Mesenchymal stem cell (in vitro differentiated cells and primary cell): Measurements from ENCODE around the gene HOXC10.

Experiments used
- DNase-seq: peaks from one replicate; pipeline ENCODE4 v3.0.0-alpha.2; 2013
- H2AFZ ChIP-seq: one replicate; pipeline ENCODE4 v1.6.1; 2013; ENCODE audit warnings: low read depth, mild to moderate bottlenecking, control low read depth, inconsistent platforms, low read length, moderate library complexity
- H2AK5ac ChIP-seq: 2 replicates; pipeline ENCODE4 v1.6.1; 2013; ENCODE audit warnings: low read length, moderate library complexity, mild to moderate bottlenecking, inconsistent platforms; ENCODE audit not compliant: severe bottlenecking
- H2BK120ac ChIP-seq: one replicate; pipeline ENCODE4 v1.6.1; 2013; ENCODE audit warnings: low read depth, mild to moderate bottlenecking, inconsistent platforms, low read length, moderate library complexity
- H2BK12ac ChIP-seq, 2 experiments: one replicate each; pipeline ENCODE4 v1.6.1; 2013; ENCODE audit warnings: inconsistent platforms in 2 of 2, low read length in 2 of 2, mild to moderate bottlenecking in 2 of 2, moderate library complexity in 2 of 2, control low read depth in 1 of 2
- H2BK15ac ChIP-seq: one replicate; pipeline ENCODE4 v1.6.1; 2013; ENCODE audit warnings: mild to moderate bottlenecking, low read depth, inconsistent platforms; ENCODE audit not compliant: poor library complexity, severe bottlenecking
- H2BK5ac ChIP-seq: 2 replicates; pipeline ENCODE4 v1.6.1; 2013; ENCODE audit warnings: low read depth, mild to moderate bottlenecking, low read length, control low read depth, inconsistent platforms; ENCODE audit not compliant: poor library complexity, severe bottlenecking
- H3K14ac ChIP-seq, 2 experiments: one replicate each; pipeline ENCODE4 v1.6.1; 2013; ENCODE audit warnings: inconsistent platforms in 2 of 2, low read length in 2 of 2, control low read depth in 1 of 2, mild to moderate bottlenecking in 1 of 2, moderate library complexity in 1 of 2
- H3K18ac ChIP-seq, 2 experiments: one replicate each; pipeline ENCODE4 v1.6.1; 2013; ENCODE audit warnings: inconsistent platforms in 2 of 2, low read length in 2 of 2, control low read depth in 1 of 2, low read depth in 1 of 2, mild to moderate bottlenecking in 1 of 2
- H3K23ac ChIP-seq, 2 experiments: one replicate each; pipeline ENCODE4 v1.6.1; 2013; ENCODE audit warnings: inconsistent platforms in 2 of 2, low read length in 2 of 2, mild to moderate bottlenecking in 2 of 2, moderate library complexity in 2 of 2, control low read depth in 1 of 2
- H3K27ac ChIP-seq: 2 replicates; pipeline ENCODE4 v1.5.1; 2013; ENCODE audit warnings: mild to moderate bottlenecking, moderate library complexity, low read length, control low read depth, inconsistent platforms; ENCODE audit not compliant: poor library complexity, severe bottlenecking
- H3K27me3 ChIP-seq, 2 experiments: 2 replicates each; pipeline versions ENCODE4 v1.6.1 to v1.7.0; 2013; ENCODE audit warnings: low read length in 2 of 2, mild to moderate bottlenecking in 2 of 2, moderate library complexity in 2 of 2, control low read depth in 1 of 2, inconsistent platforms in 1 of 2; ENCODE audit not compliant: control insufficient read depth in 1 of 2, insufficient read depth in 1 of 2
- H3K36me3 ChIP-seq, 2 experiments: 2 replicates each; pipeline versions ENCODE4 v1.6.1 to v1.7.0; 2013; ENCODE audit warnings: low read length in 2 of 2, control low read depth in 1 of 2, inconsistent platforms in 1 of 2, low read depth in 1 of 2, mild to moderate bottlenecking in 1 of 2; ENCODE audit not compliant: insufficient read depth in 2 of 2, control insufficient read depth in 1 of 2
- H3K4ac ChIP-seq, 2 experiments: one replicate each; pipeline ENCODE4 v1.6.1; 2013; ENCODE audit warnings: inconsistent platforms in 2 of 2, low read length in 2 of 2, mild to moderate bottlenecking in 2 of 2, moderate library complexity in 2 of 2, control low read depth in 1 of 2, low read depth in 1 of 2
- H3K4me1 ChIP-seq: 2 replicates; pipeline ENCODE4 v1.6.1; 2013; ENCODE audit warnings: low read depth, low read length, control low read depth; ENCODE audit not compliant: control insufficient read depth, insufficient read depth
- H3K4me2 ChIP-seq: 2 replicates; pipeline ENCODE4 v1.6.1; 2013; ENCODE audit warnings: low read length, mild to moderate bottlenecking, inconsistent platforms; ENCODE audit not compliant: poor library complexity, severe bottlenecking
- H3K4me3 ChIP-seq, 2 experiments: 2 replicates each; pipeline versions ENCODE4 v1.5.1 to v1.7.0; 2013; ENCODE audit warnings: low read length in 2 of 2, mild to moderate bottlenecking in 2 of 2, control low read depth in 1 of 2, low read depth in 1 of 2; ENCODE audit not compliant: insufficient read depth in 1 of 2
- H3K79me1 ChIP-seq: replicated peaks from 2 replicates; pipeline ENCODE4 v1.6.1; 2013; ENCODE audit warnings: mild to moderate bottlenecking, control low read depth, low read length, inconsistent platforms; ENCODE audit not compliant: poor library complexity, severe bottlenecking
- H3K9ac ChIP-seq: 2 replicates; pipeline ENCODE4 v1.7.0; 2013; ENCODE audit warnings: mild to moderate bottlenecking, low read length, moderate library complexity
- H3K9me3 ChIP-seq: 2 replicates; pipeline ENCODE4 v1.7.0; 2013; ENCODE audit warnings: mild to moderate bottlenecking, low read length; ENCODE audit not compliant: control insufficient read depth
- H4K8ac ChIP-seq: one replicate; pipeline ENCODE4 v1.6.1; 2013; ENCODE audit warnings: inconsistent platforms, mild to moderate bottlenecking, low read length, moderate library complexity
- H4K91ac ChIP-seq: one replicate; pipeline ENCODE4 v1.6.1; 2013; ENCODE audit warnings: mild to moderate bottlenecking, low read length, inconsistent platforms
- WGBS: methylation state at CpG from one replicate; pipeline ENCODE4 v1.1.7; 2013; ENCODE audit warnings: mixed read lengths; 5-methylcytosine and 5-hydroxymethylcytosine counted together

HOXC10 gene

DNA sequence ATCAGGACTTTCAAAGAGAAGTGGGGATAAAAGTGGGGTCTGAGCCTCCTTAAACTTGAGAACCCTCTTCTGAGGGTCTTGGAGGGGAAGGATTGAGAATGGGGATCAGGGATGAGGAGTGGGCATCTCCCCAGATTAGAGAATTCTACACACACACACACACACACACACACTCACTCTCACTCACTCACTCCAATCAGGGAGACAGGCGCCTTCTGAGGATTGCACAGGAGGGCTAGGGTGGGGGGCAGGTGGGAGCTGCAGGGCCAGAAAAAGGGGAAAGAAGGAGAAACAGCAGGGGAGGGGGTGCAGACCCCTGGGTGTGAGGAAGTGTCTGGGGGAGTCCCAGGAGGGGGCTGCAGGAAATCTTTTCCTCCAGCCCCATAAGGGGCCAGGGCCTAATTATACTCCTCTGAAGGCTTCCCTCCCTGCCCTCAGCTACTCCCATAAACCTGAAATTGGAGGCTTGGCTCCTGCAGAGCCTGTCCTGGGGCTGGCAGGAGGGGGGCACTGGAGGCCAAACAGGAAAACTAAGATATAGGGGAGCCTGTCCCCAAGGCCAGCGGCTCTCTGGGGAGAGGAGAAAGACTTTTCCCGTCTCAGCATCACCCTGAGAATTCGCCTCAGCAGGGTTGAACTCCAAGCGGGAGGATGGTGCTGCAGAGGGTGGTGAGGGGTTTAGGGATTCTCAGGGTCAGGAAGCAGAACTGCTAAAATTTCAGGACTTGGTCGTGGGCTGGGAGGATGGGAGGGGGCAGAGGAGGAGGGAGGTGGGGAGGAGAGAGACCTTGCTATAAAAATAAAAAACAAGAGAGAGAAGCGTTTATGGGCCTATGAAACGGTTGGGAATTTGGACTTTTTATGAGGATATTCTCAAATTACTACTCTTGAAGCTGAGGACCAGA lies 16.6 kb downstream of the HOXC10 start:
- Histone ChIP-seq H3K9ac (peak overlapping the region; percentile 98), H3K18ac (no peak overlapping the region), H3K79me1 (no peaks in the 10 kb centered on the region), H2AFZ (no peak overlapping the region), H4K8ac (no peak overlapping the region), H2AK5ac (peak overlapping the region; percentile 46), H3K14ac (peak overlapping the region in 1 of 2 experiments; percentile 36), H3K9me3 (no peaks in the 10 kb centered on the region), H3K23ac (no peak overlapping the region), H4K91ac (no peak overlapping the region), H2BK5ac (no peak overlapping the region), H3K27ac (peak overlapping the region; percentile 70), H2BK12ac (no peak overlapping the region), H3K36me3 (peaks cover 0 to 3% of the 10 kb centered on the region in 2 experiments), H3K4me2 (peak overlapping the region; percentile 87), H3K4me3 (peak overlapping the region; percentile 71 to 87), H2BK15ac (no peak overlapping the region), H3K4me1 (peaks cover 29% of the 10 kb centered on the region), H2BK120ac (no peak overlapping the region), H3K27me3 (no peaks in the 10 kb centered on the region), H3K4ac (peak overlapping the region in 1 of 2 experiments; percentile 49)
- 41% methylated on average over 8 of the region's 8 CpGs for WGBS
- no peak for DNase-seq

DNA sequence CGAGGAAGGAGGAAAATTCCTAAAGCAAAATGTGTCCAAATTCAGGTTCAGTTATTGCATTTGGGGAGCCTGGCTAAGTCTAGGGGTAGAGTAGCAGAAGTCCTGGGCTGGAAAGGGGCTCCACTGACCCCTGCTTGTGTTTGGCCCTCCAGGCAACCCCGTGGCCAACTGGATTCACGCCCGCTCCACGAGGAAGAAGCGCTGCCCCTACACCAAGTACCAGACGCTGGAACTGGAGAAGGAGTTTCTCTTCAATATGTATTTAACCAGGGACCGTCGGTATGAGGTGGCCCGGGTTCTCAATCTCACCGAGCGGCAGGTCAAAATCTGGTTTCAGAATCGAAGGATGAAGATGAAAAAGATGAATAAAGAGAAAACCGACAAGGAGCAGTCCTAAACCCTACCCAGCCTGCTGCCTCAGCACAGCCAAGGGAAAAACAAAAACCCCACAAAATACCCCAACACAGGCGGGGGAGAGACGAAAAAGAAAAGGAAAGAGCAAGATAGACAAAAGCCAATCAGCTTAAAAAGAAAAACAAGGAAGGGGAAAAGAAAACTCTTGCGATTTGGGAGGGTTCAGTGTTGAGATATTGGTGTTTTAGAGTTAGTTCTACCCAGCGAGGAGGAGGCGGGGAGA lies 17.4 kb downstream of the HOXC10 start:
- Histone ChIP-seq H3K14ac (no peak overlapping the region), H3K79me1 (no peaks in the 10 kb centered on the region), H2AFZ (no peak overlapping the region), H3K18ac (no peak overlapping the region), H2AK5ac (no peak overlapping the region), H3K9ac (peak overlapping the region; percentile 98), H3K27ac (peak overlapping the region; percentile 70), H3K36me3 (peaks cover 0 to 3% of the 10 kb centered on the region in 2 experiments), H3K4me1 (peaks cover 36% of the 10 kb centered on the region), H4K91ac (no peak overlapping the region), H2BK5ac (peak overlapping the region; percentile 80), H3K27me3 (no peaks in the 10 kb centered on the region), H3K4me3 (peak overlapping the region in 1 of 2 experiments; percentile 87), H3K4ac (no peak overlapping the region), H4K8ac (no peak overlapping the region), H2BK15ac (no peak overlapping the region), H3K23ac (peak overlapping the region in 1 of 2 experiments; percentile 98), H2BK12ac (no peak overlapping the region), H3K4me2 (peak overlapping the region; percentile 87), H3K9me3 (no peaks in the 10 kb centered on the region), H2BK120ac (peak overlapping the region; percentile 54)
- 67% methylated on average over 12 of the region's 19 CpGs for WGBS
- DNase-seq: no peak

DNA sequence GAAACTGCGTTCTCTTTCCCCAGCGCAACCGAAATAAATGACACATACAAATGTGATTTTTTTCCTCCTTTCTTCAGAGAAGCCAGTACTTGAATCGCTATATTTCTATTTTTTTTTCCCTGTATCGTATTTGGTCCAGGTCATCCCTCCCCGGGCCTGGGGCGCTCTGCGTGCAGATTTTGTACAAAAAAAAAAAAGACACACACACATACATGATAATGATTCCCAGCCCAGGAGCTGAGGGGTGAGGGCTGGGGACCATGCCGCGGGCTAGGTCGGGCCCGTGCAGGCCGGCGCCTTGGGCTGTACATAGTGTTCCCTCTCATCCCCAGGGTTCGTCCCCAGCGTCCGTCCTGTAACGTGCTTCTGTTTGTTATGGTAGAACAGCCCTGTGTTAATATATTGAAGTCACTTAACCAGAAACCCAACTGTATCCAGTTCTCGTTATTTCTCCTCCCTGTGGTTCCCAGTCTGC lies 18.0 kb downstream of the HOXC10 start:
- Histone ChIP-seq H3K4ac (no peak overlapping the region), H3K23ac (no peak overlapping the region), H3K18ac (no peak overlapping the region), H3K9me3 (no peaks in the 10 kb centered on the region), H3K36me3 (peaks cover 0 to 3% of the 10 kb centered on the region in 2 experiments), H3K27me3 (no peaks in the 10 kb centered on the region), H3K9ac (peak overlapping the region; percentile 98), H2AK5ac (peak overlapping the region; percentile 9), H3K4me3 (peak overlapping the region in 1 of 2 experiments; percentile 87), H3K79me1 (no peaks in the 10 kb centered on the region), H2BK12ac (no peak overlapping the region), H3K4me1 (peaks cover 39% of the 10 kb centered on the region), H2BK15ac (no peak overlapping the region), H3K4me2 (peak overlapping the region; percentile 87), H3K14ac (no peak overlapping the region), H4K8ac (peak overlapping the region; percentile 9), H2BK5ac (peak overlapping the region; percentile 46), H4K91ac (no peak overlapping the region), H2BK120ac (no peak overlapping the region), H2AFZ (no peak overlapping the region), H3K27ac (peak overlapping the region; percentile 70)
- no peak for DNase-seq
- WGBS: 64% methylated on average over 15 of the region's 19 CpGs

DNA sequence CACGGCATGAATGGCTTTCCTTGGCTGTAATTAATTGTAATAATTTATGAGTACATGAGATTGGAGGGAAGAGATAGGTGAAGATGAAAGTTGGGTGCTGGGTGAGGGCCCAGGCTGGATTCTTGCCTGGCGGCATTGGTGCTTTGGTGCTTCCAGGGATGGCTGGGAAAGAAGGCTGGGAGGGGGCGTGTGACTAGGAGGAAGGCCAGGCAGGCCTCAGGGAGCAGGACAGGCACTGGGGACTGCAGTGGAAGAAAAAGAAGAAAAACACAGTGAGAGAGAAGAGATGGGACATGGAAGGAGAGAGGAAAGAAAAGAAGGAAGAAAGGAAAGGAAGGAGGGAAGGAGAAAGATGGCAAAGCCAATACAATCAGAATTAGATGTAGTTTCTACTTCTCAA lies 18.7 kb downstream of the HOXC10 start:
- DNase-seq: no peak
- Histone ChIP-seq H3K27me3 (no peaks in the 10 kb centered on the region), H3K9me3 (no peaks in the 10 kb centered on the region), H3K14ac (no peak overlapping the region), H3K4me2 (peak overlapping the region; percentile 26), H2AK5ac (no peak overlapping the region), H3K18ac (no peak overlapping the region), H3K36me3 (peaks cover 0 to 3% of the 10 kb centered on the region in 2 experiments), H4K8ac (no peak overlapping the region), H4K91ac (no peak overlapping the region), H3K79me1 (no peaks in the 10 kb centered on the region), H2BK120ac (no peak overlapping the region), H2BK12ac (no peak overlapping the region), H3K4me1 (peaks cover 38% of the 10 kb centered on the region), H2BK5ac (no peak overlapping the region), H3K4me3 (peak overlapping the region in 1 of 2 experiments; percentile 86), H2AFZ (no peak overlapping the region), H2BK15ac (no peak overlapping the region), H3K27ac (peak overlapping the region; percentile 73), H3K4ac (no peak overlapping the region), H3K9ac (peak overlapping the region; percentile 98), H3K23ac (no peak overlapping the region)
- WGBS: 83% methylated on average over 3 of the region's 3 CpGs
